Upper lobe of left lung (tissue), 6 donors: ENCODE results near the gene DMRT3. TPM values are rescaled to one million over a fixed set of nuclear protein-coding genes. Genes with fewer than 3 reads are reported as not detected.

Experiments used
- ATAC-seq, 2 donors: fragments of 200-7000 bp; cut with Tn5 transposase; one replicate each; pipeline ENCODE4 v1.9.1; 2022; ENCODE audit warnings: mild to moderate bottlenecking in 2 of 2, moderate library complexity in 2 of 2; ENCODE audit not compliant: low FRiP score in 2 of 2
- DNase-seq, 2 donors: peaks; one replicate each; pipeline ENCODE4 v3.0.0-alpha.2; 2019 to 2020
- H3K27ac ChIP-seq, 4 donors: fragments of 200-600 bp; sonication (generic); one replicate each; pipeline ENCODE4 v1.5.1; 2016 to 2019
- H3K27me3 ChIP-seq, 4 donors: fragments of 200-600 bp; sonication (generic); one replicate each; pipeline ENCODE4 v1.5.1; 2017 to 2019
- H3K36me3 ChIP-seq, 4 donors: fragments of 200-600 bp; sonication (generic); one replicate each; pipeline ENCODE4 v1.5.1; 2016 to 2019
- H3K4me1 ChIP-seq, 4 donors: fragments of 200-600 bp; sonication (generic); one replicate each; pipeline ENCODE4 v1.5.1; 2018 to 2019
- H3K4me3 ChIP-seq, 4 donors: fragments of 200-600 bp; sonication (generic); one replicate each; pipeline ENCODE4 v1.5.1; 2017 to 2019; ENCODE audit warnings: mild to moderate bottlenecking in 2 of 4, moderate library complexity in 1 of 4
- H3K9me3 ChIP-seq, 4 donors: fragments of 200-600 bp; sonication (generic); one replicate each; pipeline ENCODE4 v1.5.1; 2018 to 2019
- EP300 ChIP-seq, 4 donors: sonication (generic); formaldehyde crosslinking; IDR thresholded peaks; one replicate each; pipeline ENCODE4 v1.5.1; 2017; ENCODE audit warnings: antibody characterized with exemption in 4 of 4, control low read depth in 2 of 4
- POLR2A ChIP-seq, 4 donors: fragments of 450-650 bp; IDR thresholded peaks; one replicate each; pipeline ENCODE4 v1.5.1; 2016 to 2017; ENCODE audit warnings: antibody characterized with exemption in 4 of 4, mild to moderate bottlenecking in 2 of 4
- POLR2AphosphoS5 ChIP-seq, 2 donors: sonication (generic); formaldehyde crosslinking; IDR thresholded peaks; one replicate each; pipeline ENCODE4 v1.5.1; 2017; ENCODE audit warnings: antibody characterized with exemption in 2 of 2
- WGBS, 2 donors: methylation state at CpG; one replicate each; pipeline ENCODE4 v1.1.5; 2017 to 2018; 5-methylcytosine and 5-hydroxymethylcytosine counted together
- total RNA-seq, 6 donors: library from RNA; depleted of rRNA in 4 of 6; stranded (reverse); fragments of >200 nt in 4 of 6; gene quantifications; one replicate each; pipeline versions ENCODE4 v1.1.0 to v1.2.1, GENCODE V29; 2016 to 2021
- TF ChIP-seq, protein P1 (sequence below), 6 experiments: fragments of 450-650 bp in 4 of 6; fragments of 200-600 bp in 2 of 6; sonication (generic) in 2 of 6; IDR thresholded peaks; one replicate each; pipeline ENCODE4 v1.5.1; 2016 to 2019; ENCODE audit warnings: antibody characterized with exemption in 6 of 6
- donor health status: DM: no; HTN: no; CAD: no; lungs with moderate emphysema.
- donor health status: DM: no; HTN: yes; CAD: no; lungs with severe emphysema.

The DMRT3 gene
- total RNA-seq, 6 donors from 2014 or later, result 0.49 TPM; not detected in 5

DNA sequence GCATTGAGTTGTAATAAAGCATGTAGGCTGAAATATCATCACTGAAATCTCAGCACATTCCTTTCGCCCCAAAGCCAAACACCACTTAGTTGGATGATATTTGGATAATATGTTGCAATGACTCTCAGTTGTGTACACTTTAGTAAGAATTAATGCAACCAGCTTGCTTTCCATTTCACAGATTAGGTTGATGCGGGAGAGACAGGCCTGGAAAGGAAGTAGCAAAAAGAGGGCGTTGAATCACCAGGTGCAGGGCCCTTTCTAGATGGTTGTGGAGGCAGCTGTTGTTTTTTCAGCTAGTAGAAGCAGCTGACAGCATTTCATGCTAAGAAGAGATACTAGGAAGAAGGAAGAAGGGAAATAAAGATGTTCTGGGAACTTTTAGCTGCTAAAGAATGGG is 30.9 kb downstream of the DMRT3 start:
- Histone ChIP-seq H3K9me3 (no peaks in the 10 kb centered on the region), H3K4me1 (peaks cover 0 to 6% (median 0%) of the 10 kb centered on the region in 4 donors), H3K4me3 (no peak overlapping the region), H3K27me3 (no peaks in the 10 kb centered on the region), H3K27ac (no peak overlapping the region), H3K36me3 (no peaks in the 10 kb centered on the region)
- DNase-seq (no peak), ATAC-seq (peak in 1 of 2 donors; percentile 16)
- no peak for TF ChIP-seq POLR2A (IDR thresholded peaks at IDR 0.05)
- TF ChIP-seq, protein P1, sequence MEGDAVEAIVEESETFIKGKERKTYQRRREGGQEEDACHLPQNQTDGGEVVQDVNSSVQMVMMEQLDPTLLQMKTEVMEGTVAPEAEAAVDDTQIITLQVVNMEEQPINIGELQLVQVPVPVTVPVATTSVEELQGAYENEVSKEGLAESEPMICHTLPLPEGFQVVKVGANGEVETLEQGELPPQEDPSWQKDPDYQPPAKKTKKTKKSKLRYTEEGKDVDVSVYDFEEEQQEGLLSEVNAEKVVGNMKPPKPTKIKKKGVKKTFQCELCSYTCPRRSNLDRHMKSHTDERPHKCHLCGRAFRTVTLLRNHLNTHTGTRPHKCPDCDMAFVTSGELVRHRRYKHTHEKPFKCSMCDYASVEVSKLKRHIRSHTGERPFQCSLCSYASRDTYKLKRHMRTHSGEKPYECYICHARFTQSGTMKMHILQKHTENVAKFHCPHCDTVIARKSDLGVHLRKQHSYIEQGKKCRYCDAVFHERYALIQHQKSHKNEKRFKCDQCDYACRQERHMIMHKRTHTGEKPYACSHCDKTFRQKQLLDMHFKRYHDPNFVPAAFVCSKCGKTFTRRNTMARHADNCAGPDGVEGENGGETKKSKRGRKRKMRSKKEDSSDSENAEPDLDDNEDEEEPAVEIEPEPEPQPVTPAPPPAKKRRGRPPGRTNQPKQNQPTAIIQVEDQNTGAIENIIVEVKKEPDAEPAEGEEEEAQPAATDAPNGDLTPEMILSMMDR (IDR thresholded peaks at IDR 0.05), result no peak
- 62 to 75% methylated on average over 3 of the region's 3 CpGs for WGBS, 2 donors

DNA sequence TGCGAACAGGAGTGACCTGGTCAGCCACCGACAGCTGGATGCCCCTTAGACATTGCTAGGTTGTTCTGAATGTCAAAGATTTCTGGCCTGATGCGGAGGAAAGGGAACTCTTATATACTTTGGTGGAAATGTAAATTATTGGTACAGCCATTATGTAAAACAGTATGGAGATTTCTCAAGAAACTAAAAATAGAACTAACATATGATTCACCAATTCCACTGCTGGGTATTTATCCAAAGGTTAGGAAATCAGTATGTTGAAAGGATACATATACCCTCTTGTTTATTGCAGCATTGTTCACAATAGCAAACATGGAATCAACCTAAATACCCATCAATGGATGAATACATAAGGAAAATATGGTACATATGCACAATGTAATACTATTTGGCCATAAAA is 31.8 kb downstream of the DMRT3 start:
- no peak for DNase-seq
- Histone ChIP-seq H3K27ac (no peak overlapping the region), H3K4me1 (peaks cover 0 to 6% (median 0%) of the 10 kb centered on the region in 4 donors), H3K9me3 (no peaks in the 10 kb centered on the region), H3K36me3 (no peaks in the 10 kb centered on the region), H3K4me3 (no peak overlapping the region), H3K27me3 (no peaks in the 10 kb centered on the region)
- no peak for ATAC-seq
- TF ChIP-seq, protein P1 (IDR thresholded peaks at IDR 0.05), result no peak
- TF ChIP-seq POLR2AphosphoS5 (IDR thresholded peaks at IDR 0.05) (no peak), POLR2A (IDR thresholded peaks at IDR 0.05) (no peak)
- 84 to 90% methylated on average over 3 of the region's 3 CpGs for WGBS, 2 donors

DNA sequence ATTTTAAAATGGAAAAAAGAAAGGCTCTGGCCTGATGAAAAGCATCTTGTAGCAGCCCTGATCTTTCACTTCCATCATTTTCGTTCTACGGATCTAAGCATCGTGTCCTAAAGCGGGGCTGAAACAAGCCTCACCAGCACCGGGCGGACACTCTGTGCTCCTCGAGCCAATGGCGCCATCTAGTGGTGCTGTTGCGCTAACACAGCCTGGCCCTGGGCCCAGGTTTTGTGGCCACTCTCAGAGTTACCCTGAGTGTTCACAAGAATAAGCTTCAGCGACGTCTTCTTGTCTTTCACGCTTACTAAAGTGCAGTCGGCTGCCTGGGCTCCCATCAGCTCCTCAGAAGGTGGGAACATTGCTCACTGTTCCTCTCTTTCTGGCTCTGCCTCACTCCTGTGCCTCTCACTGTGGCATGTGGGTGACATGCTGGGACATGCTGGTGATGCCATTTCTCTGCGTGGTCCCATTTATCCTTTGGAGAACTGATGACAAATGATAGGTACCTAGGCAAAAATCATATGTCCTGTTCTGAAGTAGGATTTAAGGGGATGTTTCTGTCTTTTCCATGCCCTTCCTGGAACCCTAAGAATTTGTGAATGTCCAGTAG is 32.7 kb downstream of the DMRT3 start:
- Histone ChIP-seq H3K27me3 (no peaks in the 10 kb centered on the region), H3K27ac (no peak overlapping the region), H3K4me3 (no peak overlapping the region), H3K9me3 (no peaks in the 10 kb centered on the region), H3K36me3 (no peaks in the 10 kb centered on the region), H3K4me1 (peaks cover 0 to 6% (median 0%) of the 10 kb centered on the region in 4 donors)
- WGBS, 2 donors, result 7 to 8% methylated on average over 14 of the region's 14 CpGs
- peak; percentile 94 to 96 for ATAC-seq
- peak; percentile 82 to 83 for DNase-seq
- TF ChIP-seq, protein P1 (IDR thresholded peaks at IDR 0.05), result peak; percentile 90 to 95 (median 93)
- TF ChIP-seq POLR2AphosphoS5 (IDR thresholded peaks at IDR 0.05), result no peak

GRCh38 chr9:1013021-1013420 is 36.6 kb downstream of the DMRT3 start:
- no peaks in the 10 kb centered on the region for H3K9me3 ChIP-seq
- no peak overlapping the region for H3K27ac ChIP-seq
- TF ChIP-seq POLR2AphosphoS5 (IDR thresholded peaks at IDR 0.05) (no peak), EP300 (IDR thresholded peaks at IDR 0.05) (no peak), POLR2A (IDR thresholded peaks at IDR 0.05) (no peak)
- TF ChIP-seq, protein P1 (IDR thresholded peaks at IDR 0.05), result no peak
- DNase-seq, result no peak
- WGBS, 2 donors, result 70 to 73% methylated on average over 5 of the region's 5 CpGs
- no peak for ATAC-seq
- no peaks in the 10 kb centered on the region for H3K27me3 ChIP-seq
- H3K36me3 ChIP-seq, result no peaks in the 10 kb centered on the region
- H3K4me3 ChIP-seq, result no peak overlapping the region
- peaks cover 0 to 6% (median 0%) of the 10 kb centered on the region in 4 donors for H3K4me1 ChIP-seq

GRCh38 chr9:1014225-1014624 is 37.8 kb downstream of the DMRT3 start:
- Histone ChIP-seq H3K27ac (no peak overlapping the region), H3K4me3 (no peak overlapping the region), H3K27me3 (no peaks in the 10 kb centered on the region), H3K36me3 (no peaks in the 10 kb centered on the region), H3K4me1 (peaks cover 0 to 2% (median 0%) of the 10 kb centered on the region in 4 donors), H3K9me3 (no peaks in the 10 kb centered on the region)
- WGBS, 2 donors, result 81 to 83% methylated on average over 4 of the region's 4 CpGs
- ATAC-seq (no peak), DNase-seq (no peak)
- TF ChIP-seq POLR2A (IDR thresholded peaks at IDR 0.05) (no peak), EP300 (IDR thresholded peaks at IDR 0.05) (no peak)
